Activated gamma-delta T cell treated with Interleukin-2 at 50 U/mL for 16 hours (primary cell): Measurements from ENCODE around the gene ARHGAP33.

Experiments used
- DNase-seq: peaks from one replicate; pipeline ENCODE4 v3.0.0-alpha.2; 2020

ARHGAP33 gene

GRCh38 chr19:35775298-35776101 lies at the start of gene ARHGAP33:
TSS of gene ARHGAP33 (plus strand) at chr19:35775564. CDS start at chr19:35775659, 95 bp downstream.
- peak; percentile 98 for DNase-seq

GRCh38 chr19:35727053-35727955 lies 48.1 kb upstream of the ARHGAP33 start:
- DNase-seq, result no peak

GRCh38 chr19:35727956-35728706 lies 47.2 kb upstream of the ARHGAP33 start:
- no peak for DNase-seq

- no peak for DNase-seq
Observed at GRCh38 chr19:35729021-35729420, 46.3 kb upstream of the ARHGAP33 start.

GRCh38 chr19:35729763-35730162 lies 45.6 kb upstream of the ARHGAP33 start:
- DNase-seq, result no peak

- no peak for DNase-seq
Observed at GRCh38 chr19:35730326-35730725, 45.0 kb upstream of the ARHGAP33 start.

- DNase-seq, result no peak
Observed at GRCh38 chr19:35731353-35731752, 44.0 kb upstream of the ARHGAP33 start.

GRCh38 chr19:35731779-35732405 lies 43.5 kb upstream of the ARHGAP33 start:
- DNase-seq, result no peak

GRCh38 chr19:35732540-35733179 lies 42.7 kb upstream of the ARHGAP33 start:
- no peak for DNase-seq

GRCh38 chr19:35733180-35734125 lies 41.9 kb upstream of the ARHGAP33 start:
- DNase-seq, result no peak

- no peak for DNase-seq
Observed at GRCh38 chr19:35734273-35734672, 41.1 kb upstream of the ARHGAP33 start.

- DNase-seq, result no peak
Observed at GRCh38 chr19:35734889-35735288, 40.5 kb upstream of the ARHGAP33 start.

GRCh38 chr19:35736913-35737886 lies 38.2 kb upstream of the ARHGAP33 start:
- DNase-seq, result no peak

- DNase-seq, result no peak
Observed at GRCh38 chr19:35738021-35738886, 37.1 kb upstream of the ARHGAP33 start.

GRCh38 chr19:35738887-35739229 lies 36.5 kb upstream of the ARHGAP33 start:
- DNase-seq, result no peak

GRCh38 chr19:35739275-35740107 lies 35.9 kb upstream of the ARHGAP33 start:
- DNase-seq, result no peak

GRCh38 chr19:35740108-35740422 lies 35.3 kb upstream of the ARHGAP33 start:
- DNase-seq, result no peak
